ENCODE data around the gene WNT11. TPM values are rescaled to one million over a fixed set of nuclear protein-coding genes. Genes with fewer than 3 reads are reported as not detected.
"Not testable (repeated sequence)": the region's sequence is repeated elsewhere in the genome, so short reads cannot be mapped to it uniquely, and the experiment has no call there.

WNT11 gene
- total RNA-seq, 1 donor from 2014 or later = not detected

DNA sequence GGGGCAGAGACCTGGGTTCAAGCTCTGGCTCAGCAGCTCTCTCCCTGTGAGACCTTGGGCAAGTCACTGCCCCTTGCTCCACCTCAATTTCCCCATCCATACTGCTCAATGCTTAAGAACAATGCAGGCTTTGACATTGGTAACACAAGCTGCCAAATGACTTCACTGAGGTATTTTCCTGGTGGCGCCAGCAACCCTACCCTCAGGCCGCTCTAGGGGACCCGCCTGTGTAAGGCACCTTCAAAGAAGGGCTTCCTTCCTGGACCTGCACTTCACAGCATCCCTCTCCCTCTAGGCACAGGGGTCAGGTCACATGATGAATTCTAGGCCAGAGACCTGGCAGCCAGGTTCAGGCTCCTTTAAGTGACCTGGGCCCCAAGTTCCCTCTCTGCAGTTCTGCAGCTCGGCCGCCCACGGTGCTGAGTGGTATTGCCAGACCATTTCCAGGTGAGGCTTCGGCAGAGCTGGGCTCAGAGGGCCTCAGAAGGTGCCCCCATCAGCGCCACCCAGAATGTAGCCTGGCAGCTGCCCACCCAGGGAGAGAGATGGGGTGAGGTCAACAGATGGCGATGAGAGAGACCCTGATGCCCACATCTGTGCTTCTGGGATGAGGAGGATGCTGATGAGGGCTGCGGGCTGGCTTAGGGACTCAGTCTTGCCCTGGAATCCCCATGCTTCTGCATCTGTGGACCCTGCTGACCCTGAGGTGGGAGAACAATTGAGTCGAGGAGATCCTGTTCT lies 4.5 kb downstream of the WNT11 start:
- H3K4me3 ChIP-seq (ENCODE audit: low read depth, low read length) = no peak overlapping the region
- no peak for TF ChIP-seq CTCF (IDR thresholded peaks at IDR 0.05; ENCODE audit: insufficient read depth, low read length, severe bottlenecking)
- FAIRE-seq (no peak), DNase-seq (ENCODE audit: low read depth) (no peak)
- H3K36me3 ChIP-seq (ENCODE audit: control insufficient read depth, insufficient read depth, low read length) = no peaks in the 10 kb centered on the region
- peaks cover 16% of the 10 kb centered on the region for H3K27me3 ChIP-seq (ENCODE audit: control insufficient read depth, insufficient read depth, low read length)

DNA sequence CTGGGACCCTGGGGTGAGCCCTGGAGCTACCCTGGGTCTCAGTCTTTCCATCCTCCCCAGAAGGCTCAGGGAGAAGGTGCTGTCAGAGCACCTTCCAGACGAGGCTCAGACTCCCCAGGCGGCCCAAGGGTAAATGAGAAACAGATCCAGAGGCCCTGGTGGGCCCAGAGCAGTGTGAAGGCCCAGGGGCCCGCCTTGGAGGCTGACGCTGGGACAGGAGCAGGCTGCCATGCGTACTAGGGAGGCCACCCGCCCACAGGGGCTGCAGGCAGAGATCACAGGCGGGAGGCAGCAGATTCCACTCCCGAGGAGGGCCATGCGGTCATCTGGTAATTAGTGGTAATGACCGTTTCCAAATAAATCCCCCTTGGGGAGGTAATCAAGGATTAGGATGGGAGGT lies 5.2 kb downstream of the WNT11 start:
- FAIRE-seq (no peak), DNase-seq (ENCODE audit: low read depth) (no peak)
- Histone ChIP-seq H3K36me3 (ENCODE audit: control insufficient read depth, insufficient read depth, low read length) (no peaks in the 10 kb centered on the region), H3K4me3 (ENCODE audit: low read depth, low read length) (no peak overlapping the region), H3K27me3 (ENCODE audit: control insufficient read depth, insufficient read depth, low read length) (peaks cover 12% of the 10 kb centered on the region)
- TF ChIP-seq CTCF (IDR thresholded peaks at IDR 0.05; ENCODE audit: insufficient read depth, low read length, severe bottlenecking) = no peak

- Histone ChIP-seq H3K4me3 (ENCODE audit: low read depth, low read length) (no peak overlapping the region), H3K36me3 (ENCODE audit: control insufficient read depth, insufficient read depth, low read length) (no peaks in the 10 kb centered on the region), H3K27me3 (ENCODE audit: control insufficient read depth, insufficient read depth, low read length) (peaks cover 5% of the 10 kb centered on the region)
- no peak for TF ChIP-seq CTCF (IDR thresholded peaks at IDR 0.05; ENCODE audit: insufficient read depth, low read length, severe bottlenecking)
- FAIRE-seq (no peak), DNase-seq (ENCODE audit: low read depth) (no peak)
Observed at GRCh38 chr11:76200006-76200940, 6.0 kb downstream of the WNT11 start.

DNA sequence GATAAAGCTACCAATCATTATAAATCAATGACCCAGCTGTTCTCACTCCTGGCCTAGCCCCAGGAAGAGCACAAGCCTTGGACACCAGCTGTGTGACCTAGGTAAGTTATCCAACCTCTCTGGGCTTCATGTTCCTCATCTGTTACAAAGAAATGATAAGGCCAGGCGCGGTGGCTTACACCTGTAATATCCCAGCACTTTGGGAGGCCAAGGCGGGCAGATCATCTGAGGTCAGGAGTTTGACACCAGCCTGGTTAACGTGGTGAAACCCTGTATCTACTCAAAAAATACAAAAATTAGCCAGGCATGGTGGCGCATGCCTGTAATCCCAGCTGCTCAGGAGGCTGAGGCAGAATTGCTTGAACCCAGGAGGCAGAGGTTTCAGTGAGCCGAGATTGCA lies 7.6 kb downstream of the WNT11 start:
- not testable (repeated sequence) for FAIRE-seq; H3K36me3 ChIP-seq (ENCODE audit: control insufficient read depth, insufficient read depth, low read length); DNase-seq (ENCODE audit: low read depth); H3K27me3 ChIP-seq (ENCODE audit: control insufficient read depth, insufficient read depth, low read length); H3K4me3 ChIP-seq (ENCODE audit: low read depth, low read length)

DNA sequence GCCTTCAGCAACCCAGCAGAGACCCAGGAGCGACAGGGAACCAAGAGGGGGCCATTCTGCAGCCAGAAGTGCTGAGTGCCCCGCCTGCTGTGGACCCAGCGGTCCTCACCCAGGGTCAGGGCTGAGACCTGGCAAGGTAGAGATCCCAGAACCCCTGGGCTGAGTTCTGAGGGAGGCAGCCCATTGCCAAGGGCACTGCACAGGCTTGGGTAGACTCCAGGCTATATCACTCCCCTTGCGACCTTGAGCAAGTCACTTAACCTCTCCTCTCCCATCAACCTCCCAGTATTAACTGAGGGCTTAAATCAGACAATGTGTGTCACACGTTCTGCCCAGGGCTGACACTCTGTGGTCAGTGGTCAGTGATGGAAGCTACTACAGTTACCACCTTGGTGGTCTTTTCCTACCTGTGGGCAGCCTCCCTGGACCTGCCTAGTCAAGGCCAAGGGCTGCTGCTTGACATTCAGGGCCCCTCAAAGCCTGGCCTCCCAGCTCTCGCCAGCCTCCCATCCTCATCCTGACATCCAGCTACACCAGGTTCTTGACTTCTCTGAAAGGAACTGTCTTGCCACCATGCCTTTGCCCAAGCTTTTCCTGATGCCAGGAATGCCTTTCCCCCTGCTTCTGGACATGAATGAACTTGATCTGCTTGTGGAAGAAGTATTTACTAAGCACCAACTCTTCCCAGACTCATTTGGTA lies 8.2 kb downstream of the WNT11 start:
- peak; percentile 28 for FAIRE-seq
- TF ChIP-seq CTCF (IDR thresholded peaks at IDR 0.05; ENCODE audit: insufficient read depth, low read length, severe bottlenecking) = no peak
- no peak for DNase-seq (ENCODE audit: low read depth)

GRCh38 chr11:76197332-76197731 lies 9.0 kb downstream of the WNT11 start:
- no peak for TF ChIP-seq CTCF (IDR thresholded peaks at IDR 0.05; ENCODE audit: insufficient read depth, low read length, severe bottlenecking)
- DNase-seq (ENCODE audit: low read depth) (no peak), FAIRE-seq (no peak)
- H3K4me3 ChIP-seq (ENCODE audit: low read depth, low read length) = no peak overlapping the region
- H3K27me3 ChIP-seq (ENCODE audit: control insufficient read depth, insufficient read depth, low read length) = no peaks in the 10 kb centered on the region
- no peaks in the 10 kb centered on the region for H3K36me3 ChIP-seq (ENCODE audit: control insufficient read depth, insufficient read depth, low read length)

More for the DNA sequence above, 8.2 kb downstream of the WNT11 start:
- no peak overlapping the region for H3K4me3 ChIP-seq (ENCODE audit: low read depth, low read length)
- H3K27me3 ChIP-seq (ENCODE audit: control insufficient read depth, insufficient read depth, low read length) = peaks cover 2% of the 10 kb centered on the region
- H3K36me3 ChIP-seq (ENCODE audit: control insufficient read depth, insufficient read depth, low read length) = no peaks in the 10 kb centered on the region
